Lung microvascular endothelial cell (primary cell): Measurements from ENCODE around the gene MGLL. TPM values are rescaled to one million over a fixed set of nuclear protein-coding genes. Genes with fewer than 3 reads are reported as not detected.
A peak's percentile ranks its signal among the peaks of the same experiment; 100 is the strongest.

ENCODE experiments used
- DNase-seq, 2 donors: peaks; one replicate each; pipeline versions ENCODE4 v3.0.0 to v3.0.0-alpha.2; 2010; ENCODE audit warnings: low read depth in 2 of 2
- total RNA-seq: library from RNA; depleted of rRNA; stranded (reverse); fragments of >200 nt; gene quantifications from 2 replicates; pipeline ENCODE4 v1.2.1, GENCODE V29; 2014

The MGLL gene
- total RNA-seq, 1 donor from 2014 or later = 36.1 TPM

GRCh38 chr3:127743351-127744252 lies 78.7 kb downstream of the MGLL start:
- DNase-seq = peak in 1 of 2 donors; percentile 51

GRCh38 chr3:127742580-127742979 lies 79.7 kb downstream of the MGLL start:
- DNase-seq = no peak

GRCh38 chr3:127741690-127742089 lies 80.6 kb downstream of the MGLL start:
- no peak for DNase-seq

GRCh38 chr3:127741246-127741645 lies 81.1 kb downstream of the MGLL start:
- no peak for DNase-seq

GRCh38 chr3:127740136-127740915 lies 82.0 kb downstream of the MGLL start:
- DNase-seq = peak in 1 of 2 donors; percentile 28

- no peak for DNase-seq
Measured at GRCh38 chr3:127739347-127740135, 82.8 kb downstream of the MGLL start.

GRCh38 chr3:127738192-127738840 lies 84.0 kb downstream of the MGLL start:
- peak in 1 of 2 donors; percentile 55 for DNase-seq

- DNase-seq = no peak
Measured at GRCh38 chr3:127736801-127737539, 85.3 kb downstream of the MGLL start.

GRCh38 chr3:127735767-127736693 lies 86.3 kb downstream of the MGLL start:
- DNase-seq = peak; percentile 23 to 75

GRCh38 chr3:127734754-127735473 lies 87.4 kb downstream of the MGLL start:
- DNase-seq = peak; percentile 31 to 83

GRCh38 chr3:127734181-127734720 lies 88.1 kb downstream of the MGLL start:
- DNase-seq = no peak

- DNase-seq = no peak
Measured at GRCh38 chr3:127733781-127734180, 88.5 kb downstream of the MGLL start.

- DNase-seq = no peak
Measured at GRCh38 chr3:127732879-127733350, 89.4 kb downstream of the MGLL start.

- DNase-seq = no peak
Measured at GRCh38 chr3:127732303-127732702, 90.0 kb downstream of the MGLL start.

GRCh38 chr3:127731546-127732289 lies 90.6 kb downstream of the MGLL start:
- DNase-seq = no peak

- no peak for DNase-seq
Measured at GRCh38 chr3:127730666-127731295, 91.5 kb downstream of the MGLL start.

- DNase-seq = no peak
Measured at GRCh38 chr3:127730171-127730570, 92.1 kb downstream of the MGLL start.
